GM12878 (cell line): ENCODE data around the gene PLAGL2. TPM values are rescaled to one million over a fixed set of nuclear protein-coding genes. Genes with fewer than 3 reads are reported as not detected.
A peak's percentile ranks its signal among the peaks of the same experiment; 100 is the strongest.

Source experiments
- BRCA1 ChIP-seq: IDR thresholded peaks from 2 replicates; pipeline ENCODE4 v1.6.1; 2011; ENCODE audit warnings: low read depth, low read length, improper control_type of control experiment
- CREB1 ChIP-seq: IDR thresholded peaks from 2 replicates; pipeline ENCODE4 v1.6.1; 2012; ENCODE audit warnings: low read depth, mild to moderate bottlenecking, inconsistent platforms
- DPF2 ChIP-seq: fragments of 450-650 bp; IDR thresholded peaks from 2 replicates; pipeline ENCODE4 v1.6.1; 2017; ENCODE audit warnings: mild to moderate bottlenecking
- EED ChIP-seq: sonication (generic); IDR thresholded peaks from 2 replicates; pipeline ENCODE4 v1.6.1; 2016; ENCODE audit warnings: antibody characterized with exemption, low read depth
- EP300 ChIP-seq, 2 experiments: fragments of 150-350 bp in 1 of 2; IDR thresholded peaks; 2 replicates each; pipeline ENCODE4 v1.6.1; 2011 to 2012; ENCODE audit warnings: low read depth in 2 of 2, low read length in 2 of 2, borderline replicate concordance in 1 of 2, improper control_type of control experiment in 1 of 2, inconsistent platforms in 1 of 2; ENCODE audit not compliant: control insufficient read depth in 1 of 2
- FOXK2 ChIP-seq: fragments of 450-650 bp; IDR thresholded peaks from 2 replicates; pipeline ENCODE4 v1.6.1; 2017; ENCODE audit warnings: mild to moderate bottlenecking, moderate library complexity
- HCFC1 ChIP-seq: fragments of 150-350 bp; IDR thresholded peaks from 2 replicates; pipeline ENCODE4 v1.6.1; 2014; ENCODE audit warnings: low read length
- KAT2A ChIP-seq: conservative IDR thresholded peaks from 2 replicates; pipeline ENCODE4 v1.6.1; 2011; ENCODE audit warnings: low read depth, low read length; ENCODE audit not compliant: control insufficient read depth
- LARP7 ChIP-seq: fragments of 450-650 bp; IDR thresholded peaks from 2 replicates; pipeline ENCODE4 v1.6.1; 2017; ENCODE audit warnings: mild to moderate bottlenecking
- MYB ChIP-seq: fragments of 150-350 bp; IDR thresholded peaks from 2 replicates; pipeline ENCODE4 v1.6.1; 2014; ENCODE audit warnings: mild to moderate bottlenecking, low read depth, low read length, borderline replicate concordance
- POLR2AphosphoS2 ChIP-seq: IDR thresholded peaks from 2 replicates; pipeline ENCODE4 v1.6.1; 2011; ENCODE audit warnings: low read depth, mild to moderate bottlenecking, low read length, improper control_type of control experiment, moderate library complexity
- POU2F2 ChIP-seq: IDR thresholded peaks from 3 replicates; pipeline ENCODE4 v1.6.1; 2011; ENCODE audit warnings: low read depth, mild to moderate bottlenecking, low read length, borderline replicate concordance
- RUNX3 ChIP-seq: IDR thresholded peaks from 2 replicates; pipeline ENCODE4 v1.6.1; 2012; ENCODE audit warnings: low read length, inconsistent platforms
- SIN3A ChIP-seq: IDR thresholded peaks from 2 replicates; pipeline ENCODE4 v1.6.1; 2012; ENCODE audit warnings: low read depth, low read length, improper control_type of control experiment
- SREBF1 ChIP-seq: IDR thresholded peaks from 2 replicates; pipeline ENCODE4 v1.6.1; 2012; ENCODE audit warnings: mild to moderate bottlenecking, low read length
- TCF3 ChIP-seq: IDR thresholded peaks from 2 replicates; pipeline ENCODE4 v1.6.1; 2012; ENCODE audit warnings: low read depth, mild to moderate bottlenecking, low read length, borderline replicate concordance; ENCODE audit not compliant: insufficient read depth
- ZZZ3 ChIP-seq: IDR thresholded peaks from 2 replicates; pipeline ENCODE4 v1.6.1; 2011; ENCODE audit warnings: low read depth; ENCODE audit not compliant: control insufficient read depth, insufficient read length
- polyA plus RNA-seq, 11 experiments: library from polyadenylated mRNA; depleted of rRNA in 4 of 11; unstranded in 6 of 11; stranded (reverse) in 5 of 11; fragments of >200 nt; fragmentation: Nextera tagmentation in 4 of 11; fragmentation: Illumina TruSeq in 1 of 11; extraction: Ambion mirVana in 4 of 11; extraction: Trizol in 1 of 11; gene quantifications; 1 replicate in 1 of 11; 2 replicates in 10 of 11; pipeline versions ENCODE4 v1.2.1 to v1.2.3, GENCODE V29; 2011 to 2016; ENCODE audit warnings: inconsistent platforms in 2 of 11, missing spikeins in 2 of 11, low read depth in 1 of 11
- total RNA-seq, 4 experiments: library from RNA; depleted of rRNA in 3 of 4; stranded (reverse); fragments of >200 nt in 3 of 4; fragmentation: Illumina TruSeq in 1 of 4; extraction: Trizol in 1 of 4; gene quantifications; 2 replicates each; pipeline versions ENCODE4 v1.2.1 to v1.2.3, GENCODE V29; 2013 to 2021
- TF ChIP-seq, protein P1 (sequence below): IDR thresholded peaks from 2 replicates; pipeline ENCODE4 v1.6.1; 2011; ENCODE audit warnings: borderline replicate concordance, low read depth, mild to moderate bottlenecking, moderate library complexity, mixed read lengths, low read length; ENCODE audit not compliant: insufficient read depth; ENCODE audit errors: extremely low read length
- TF ChIP-seq, protein P2 (sequence below): fragments of 150-350 bp; IDR thresholded peaks from 2 replicates; pipeline ENCODE4 v1.6.1; 2016; ENCODE audit warnings: low read depth, low read length
- TF ChIP-seq, protein P3 (sequence below): IDR thresholded peaks from 2 replicates; pipeline ENCODE4 v1.6.1; 2011; ENCODE audit warnings: low read depth, mild to moderate bottlenecking, low read length, moderate library complexity, borderline replicate concordance; ENCODE audit errors: extremely low read depth
- TF ChIP-seq, protein P4 (sequence below): IDR thresholded peaks from 2 replicates; pipeline ENCODE4 v1.6.1; 2012; ENCODE audit warnings: low read depth, low read length, improper control_type of control experiment
- TF ChIP-seq, protein P5 (sequence below): IDR thresholded peaks from 2 replicates; pipeline ENCODE4 v1.6.1; 2011; ENCODE audit warnings: borderline replicate concordance, low read depth, mild to moderate bottlenecking, moderate library complexity, low read length; ENCODE audit not compliant: insufficient read depth, poor library complexity, severe bottlenecking

Gene PLAGL2
- total and polyA plus RNA-seq, 10 of the 15 experiments (the other 5 are each of a cell fraction or from before 2014, with no cell fraction given), result 4.4 to 32.3 (median 13.3) TPM

DNA sequence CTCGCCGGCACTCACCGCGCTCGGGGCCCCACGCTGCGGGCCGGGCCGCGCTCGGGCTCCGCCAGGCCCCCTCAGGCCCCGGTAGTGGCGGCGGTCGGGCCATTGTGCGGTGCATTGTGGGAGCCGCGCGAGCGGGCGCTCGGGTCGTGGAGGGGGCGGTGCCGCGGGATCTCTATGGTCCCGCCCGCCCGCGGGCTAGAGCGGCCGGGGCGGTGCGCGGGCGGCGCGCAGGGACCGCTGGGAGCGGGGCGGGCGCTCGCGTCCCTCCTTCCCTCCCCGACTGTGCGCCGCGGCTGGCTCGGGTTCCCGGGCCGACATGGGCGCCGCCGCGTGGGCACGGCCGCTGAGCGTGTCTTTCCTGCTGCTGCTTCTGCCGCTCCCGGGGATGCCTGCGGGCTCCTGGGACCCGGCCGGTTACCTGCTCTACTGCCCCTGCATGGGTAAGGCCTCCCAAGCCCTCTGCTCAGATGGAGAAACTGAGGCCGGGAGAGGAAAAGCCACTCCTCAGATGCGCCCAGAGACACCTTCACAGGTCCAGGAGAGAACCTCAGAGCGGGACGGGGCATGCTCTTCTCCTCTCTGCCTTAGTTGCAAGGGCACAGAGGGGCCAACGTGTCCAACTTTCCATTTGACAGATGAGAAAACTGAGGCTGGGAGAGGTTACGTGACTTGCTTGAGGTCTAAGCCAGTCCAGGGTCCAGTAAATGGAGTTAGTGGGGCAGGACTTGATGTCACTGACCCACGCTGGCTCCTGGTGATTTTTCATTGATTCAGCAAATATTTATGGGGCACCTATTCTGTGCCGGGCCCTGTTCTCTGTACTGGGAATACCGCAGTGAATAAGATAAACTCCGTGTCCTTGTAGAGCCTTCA lies at the start of gene PLAGL2, which contains the start of gene POFUT1 (continued):
- TF ChIP-seq, protein P1, sequence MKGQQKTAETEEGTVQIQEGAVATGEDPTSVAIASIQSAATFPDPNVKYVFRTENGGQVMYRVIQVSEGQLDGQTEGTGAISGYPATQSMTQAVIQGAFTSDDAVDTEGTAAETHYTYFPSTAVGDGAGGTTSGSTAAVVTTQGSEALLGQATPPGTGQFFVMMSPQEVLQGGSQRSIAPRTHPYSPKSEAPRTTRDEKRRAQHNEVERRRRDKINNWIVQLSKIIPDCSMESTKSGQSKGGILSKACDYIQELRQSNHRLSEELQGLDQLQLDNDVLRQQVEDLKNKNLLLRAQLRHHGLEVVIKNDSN, result no peak
- no peak for TF ChIP-seq BRCA1
- peak; percentile 77 for TF ChIP-seq HCFC1
- TF ChIP-seq DPF2, result peak; percentile 95
- no peak; the same call in 1 of the 2 replicates for TF ChIP-seq SIN3A
- TF ChIP-seq SREBF1, result no peak
- TF ChIP-seq POU2F2, result no peak
- TF ChIP-seq LARP7, result peak; percentile 97
- TF ChIP-seq, protein P2, sequence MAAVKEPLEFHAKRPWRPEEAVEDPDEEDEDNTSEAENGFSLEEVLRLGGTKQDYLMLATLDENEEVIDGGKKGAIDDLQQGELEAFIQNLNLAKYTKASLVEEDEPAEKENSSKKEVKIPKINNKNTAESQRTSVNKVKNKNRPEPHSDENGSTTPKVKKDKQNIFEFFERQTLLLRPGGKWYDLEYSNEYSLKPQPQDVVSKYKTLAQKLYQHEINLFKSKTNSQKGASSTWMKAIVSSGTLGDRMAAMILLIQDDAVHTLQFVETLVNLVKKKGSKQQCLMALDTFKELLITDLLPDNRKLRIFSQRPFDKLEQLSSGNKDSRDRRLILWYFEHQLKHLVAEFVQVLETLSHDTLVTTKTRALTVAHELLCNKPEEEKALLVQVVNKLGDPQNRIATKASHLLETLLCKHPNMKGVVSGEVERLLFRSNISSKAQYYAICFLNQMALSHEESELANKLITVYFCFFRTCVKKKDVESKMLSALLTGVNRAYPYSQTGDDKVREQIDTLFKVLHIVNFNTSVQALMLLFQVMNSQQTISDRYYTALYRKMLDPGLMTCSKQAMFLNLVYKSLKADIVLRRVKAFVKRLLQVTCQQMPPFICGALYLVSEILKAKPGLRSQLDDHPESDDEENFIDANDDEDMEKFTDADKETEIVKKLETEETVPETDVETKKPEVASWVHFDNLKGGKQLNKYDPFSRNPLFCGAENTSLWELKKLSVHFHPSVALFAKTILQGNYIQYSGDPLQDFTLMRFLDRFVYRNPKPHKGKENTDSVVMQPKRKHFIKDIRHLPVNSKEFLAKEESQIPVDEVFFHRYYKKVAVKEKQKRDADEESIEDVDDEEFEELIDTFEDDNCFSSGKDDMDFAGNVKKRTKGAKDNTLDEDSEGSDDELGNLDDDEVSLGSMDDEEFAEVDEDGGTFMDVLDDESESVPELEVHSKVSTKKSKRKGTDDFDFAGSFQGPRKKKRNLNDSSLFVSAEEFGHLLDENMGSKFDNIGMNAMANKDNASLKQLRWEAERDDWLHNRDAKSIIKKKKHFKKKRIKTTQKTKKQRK, result no peak
- TF ChIP-seq KAT2A, result no peak
- no peak for TF ChIP-seq MYB
- TF ChIP-seq, protein P3, sequence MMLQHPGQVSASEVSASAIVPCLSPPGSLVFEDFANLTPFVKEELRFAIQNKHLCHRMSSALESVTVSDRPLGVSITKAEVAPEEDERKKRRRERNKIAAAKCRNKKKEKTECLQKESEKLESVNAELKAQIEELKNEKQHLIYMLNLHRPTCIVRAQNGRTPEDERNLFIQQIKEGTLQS, result no peak
- TF ChIP-seq EED, result no peak
- TF ChIP-seq FOXK2, result no peak
- TF ChIP-seq TCF3, result 0 out of 2 replicates have a peak, but pooled peaks have one; percentile 40
- peak; percentile 63; the same call in 1 of the 2 replicates for TF ChIP-seq POLR2AphosphoS2
- TF ChIP-seq, protein P4, sequence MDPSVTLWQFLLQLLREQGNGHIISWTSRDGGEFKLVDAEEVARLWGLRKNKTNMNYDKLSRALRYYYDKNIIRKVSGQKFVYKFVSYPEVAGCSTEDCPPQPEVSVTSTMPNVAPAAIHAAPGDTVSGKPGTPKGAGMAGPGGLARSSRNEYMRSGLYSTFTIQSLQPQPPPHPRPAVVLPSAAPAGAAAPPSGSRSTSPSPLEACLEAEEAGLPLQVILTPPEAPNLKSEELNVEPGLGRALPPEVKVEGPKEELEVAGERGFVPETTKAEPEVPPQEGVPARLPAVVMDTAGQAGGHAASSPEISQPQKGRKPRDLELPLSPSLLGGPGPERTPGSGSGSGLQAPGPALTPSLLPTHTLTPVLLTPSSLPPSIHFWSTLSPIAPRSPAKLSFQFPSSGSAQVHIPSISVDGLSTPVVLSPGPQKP, result 0 out of 2 replicates have a peak, but pooled peaks have one; percentile 27
- TF ChIP-seq EP300 (IDR thresholded peaks at IDR 0.05; ENCODE audit: borderline replicate concordance in 1 of 2, control insufficient read depth in 1 of 2, low read depth in 2 of 2, low read length in 2 of 2), result peak in 1 of 2 experiments; percentile 58; a peak in 2 of 4 replicates
- TF ChIP-seq, protein P5, sequence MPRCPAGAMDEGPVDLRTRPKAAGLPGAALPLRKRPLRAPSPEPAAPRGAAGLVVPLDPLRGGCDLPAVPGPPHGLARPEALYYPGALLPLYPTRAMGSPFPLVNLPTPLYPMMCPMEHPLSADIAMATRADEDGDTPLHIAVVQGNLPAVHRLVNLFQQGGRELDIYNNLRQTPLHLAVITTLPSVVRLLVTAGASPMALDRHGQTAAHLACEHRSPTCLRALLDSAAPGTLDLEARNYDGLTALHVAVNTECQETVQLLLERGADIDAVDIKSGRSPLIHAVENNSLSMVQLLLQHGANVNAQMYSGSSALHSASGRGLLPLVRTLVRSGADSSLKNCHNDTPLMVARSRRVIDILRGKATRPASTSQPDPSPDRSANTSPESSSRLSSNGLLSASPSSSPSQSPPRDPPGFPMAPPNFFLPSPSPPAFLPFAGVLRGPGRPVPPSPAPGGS, result peak; percentile 36
- peak; percentile 32; the same call in 1 of the 2 replicates for TF ChIP-seq CREB1
- TF ChIP-seq RUNX3, result peak; percentile 48
- TF ChIP-seq ZZZ3, result no peak
